Adipose tissue (tissue), 3 donors: Measurements from ENCODE around the gene EFHD1. TPM values are rescaled to one million over a fixed set of nuclear protein-coding genes. Genes with fewer than 3 reads are reported as not detected.

Experiments
- H3K27ac ChIP-seq: one replicate; pipeline ENCODE4 v1.5.1; 2013; ENCODE audit warnings: low read depth, low read length
- WGBS, 3 donors: extraction: QIAGEN DNeasy Blood & Tissue Kit; methylation state at CpG; one replicate each; pipeline ENCODE4 v1.1.7; 2013; 5-methylcytosine and 5-hydroxymethylcytosine counted together
- polyA plus RNA-seq, 3 donors: library from polyadenylated mRNA; stranded (reverse); fragments of 200-250 nt; gene quantifications; one replicate each; pipeline ENCODE4 v1.2.3, GENCODE V29; 2013
- donor health status: healthy with polysubstance abuse.
- donor health status: Bipolar disorder and iron deficiency.
- donor health status: healthy.

Gene EFHD1, protein sequence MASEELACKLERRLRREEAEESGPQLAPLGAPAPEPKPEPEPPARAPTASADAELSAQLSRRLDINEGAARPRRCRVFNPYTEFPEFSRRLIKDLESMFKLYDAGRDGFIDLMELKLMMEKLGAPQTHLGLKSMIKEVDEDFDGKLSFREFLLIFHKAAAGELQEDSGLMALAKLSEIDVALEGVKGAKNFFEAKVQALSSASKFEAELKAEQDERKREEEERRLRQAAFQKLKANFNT
- 10 to 100 TPM in 2 of 3 donors, 1 to 10 TPM in 1; 2.6 to 59.5 (median 18.9) TPM for polyA plus RNA-seq

DNA sequence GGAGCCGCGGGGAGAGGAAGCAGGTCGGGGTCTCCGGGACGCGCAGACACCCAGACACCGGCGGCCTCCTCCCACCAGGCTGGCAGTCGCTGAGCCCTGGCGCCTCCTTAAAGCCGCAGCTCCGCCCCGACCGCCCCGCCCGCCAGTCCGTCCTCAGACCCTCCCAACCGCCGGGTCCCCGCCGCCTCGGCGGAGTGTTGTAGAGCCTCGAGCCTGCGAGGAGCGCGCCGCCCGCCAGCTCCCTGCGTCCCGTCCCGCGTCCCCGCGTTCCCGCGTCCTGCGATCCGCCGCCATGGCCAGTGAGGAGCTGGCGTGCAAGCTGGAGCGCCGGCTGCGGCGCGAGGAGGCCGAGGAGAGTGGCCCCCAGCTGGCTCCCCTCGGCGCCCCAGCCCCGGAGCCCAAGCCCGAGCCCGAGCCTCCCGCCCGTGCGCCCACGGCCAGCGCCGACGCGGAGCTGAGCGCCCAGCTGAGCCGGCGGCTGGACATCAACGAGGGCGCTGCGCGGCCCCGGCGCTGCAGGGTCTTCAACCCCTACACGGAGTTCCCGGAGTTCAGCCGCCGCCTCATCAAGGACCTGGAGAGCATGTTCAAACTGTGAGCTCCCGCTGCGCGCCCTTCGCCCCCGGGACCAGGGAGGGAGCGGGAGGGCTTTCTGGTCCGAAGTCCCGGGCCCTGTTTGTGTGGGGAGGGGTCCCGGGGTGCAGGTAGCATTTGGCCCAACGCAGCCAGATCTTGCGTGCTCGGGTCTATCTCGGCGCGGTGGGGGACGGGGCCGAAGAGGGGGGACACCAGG, at the start of gene EFHD1:
Gene EFHD1 (plus strand): TSS at position 192 of the 793 bp plus-strand sequence. CDS start 101 bp downstream, at position 293.
- 1 to 3% (median 1%) methylated on average over 71 to 90 of the region's 90 CpGs for WGBS, 3 donors
- no peak within 1 kb of the TSS for H3K27ac ChIP-seq

DNA sequence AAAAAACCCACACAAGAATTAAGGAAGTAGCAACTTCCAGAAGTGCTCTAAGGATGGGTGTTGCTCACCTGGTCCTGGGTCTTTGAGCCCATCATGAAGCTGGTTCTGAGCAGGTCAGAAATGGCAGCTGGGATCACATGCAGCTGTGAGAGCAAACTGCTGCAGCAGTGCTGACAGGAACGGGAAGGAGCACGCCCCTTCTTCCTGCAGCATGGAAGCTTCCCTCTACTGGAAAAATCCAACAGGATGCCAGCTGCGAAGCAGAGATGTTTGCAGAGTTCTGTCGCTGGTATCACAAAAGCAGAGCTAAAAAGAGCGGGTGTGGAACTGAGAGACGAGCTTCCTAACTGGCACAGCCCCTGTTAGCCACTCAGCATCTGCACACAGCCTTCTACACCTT, 49.2 kb upstream of the EFHD1 start:
- 83 to 97% (median 92%) methylated on average over 6 of the region's 6 CpGs for WGBS, 3 donors

DNA sequence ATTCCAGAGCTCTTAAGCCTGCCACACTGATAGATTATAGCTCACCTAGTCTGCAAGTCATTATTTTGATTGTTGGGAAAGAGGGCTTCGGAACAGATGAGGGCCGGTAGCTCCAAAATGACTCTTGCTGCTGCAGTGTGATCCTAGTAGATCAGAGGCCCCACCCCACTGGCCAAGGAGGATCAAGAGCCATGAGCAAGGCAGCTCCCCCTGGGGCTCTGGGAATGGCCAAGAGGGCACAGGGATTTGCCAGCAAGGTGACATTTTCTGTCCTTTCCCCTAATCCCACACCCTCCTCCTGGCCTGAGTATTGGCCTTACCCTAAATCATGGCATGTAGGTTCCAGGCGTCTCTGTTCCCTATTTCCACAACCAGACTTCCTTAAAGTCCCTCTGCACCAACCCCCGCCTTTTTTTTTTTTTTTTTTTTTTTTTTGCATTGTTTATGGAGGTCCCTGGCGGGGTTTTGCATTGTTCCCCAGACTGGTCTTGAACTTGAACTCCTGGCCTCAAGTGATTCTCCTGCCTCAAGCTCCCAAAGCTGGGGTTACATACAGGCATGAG, 46.4 kb upstream of the EFHD1 start:
- WGBS, 3 donors = 67 to 85% (median 77%) methylated on average over 4 to 5 of the region's 5 CpGs
- no peak overlapping the region for H3K27ac ChIP-seq

More for the DNA sequence above, 49.2 kb upstream of the EFHD1 start:
- no peak overlapping the region for H3K27ac ChIP-seq

DNA sequence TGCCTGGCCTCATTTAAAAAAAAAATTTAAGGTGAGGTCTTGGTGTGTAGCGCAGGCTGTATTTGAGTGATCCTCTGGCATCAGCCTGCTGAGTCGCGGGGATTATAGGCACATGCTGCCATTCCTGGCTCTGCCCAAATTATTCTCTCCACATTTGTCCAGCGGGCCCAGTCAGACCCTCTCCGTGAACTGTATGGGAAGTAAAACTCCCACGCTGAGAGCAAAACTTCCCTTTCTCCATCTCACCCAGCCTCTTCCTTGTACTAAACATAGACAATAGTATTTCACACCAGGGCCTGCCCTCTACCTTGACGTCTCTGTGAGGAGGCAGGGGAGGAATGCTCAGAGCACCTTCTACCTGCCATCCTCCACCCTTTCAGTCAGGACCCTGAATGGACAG, 45.9 kb upstream of the EFHD1 start:
- no peak overlapping the region for H3K27ac ChIP-seq
- 67 to 88% (median 69%) methylated on average over 7 of the region's 7 CpGs for WGBS, 3 donors

DNA sequence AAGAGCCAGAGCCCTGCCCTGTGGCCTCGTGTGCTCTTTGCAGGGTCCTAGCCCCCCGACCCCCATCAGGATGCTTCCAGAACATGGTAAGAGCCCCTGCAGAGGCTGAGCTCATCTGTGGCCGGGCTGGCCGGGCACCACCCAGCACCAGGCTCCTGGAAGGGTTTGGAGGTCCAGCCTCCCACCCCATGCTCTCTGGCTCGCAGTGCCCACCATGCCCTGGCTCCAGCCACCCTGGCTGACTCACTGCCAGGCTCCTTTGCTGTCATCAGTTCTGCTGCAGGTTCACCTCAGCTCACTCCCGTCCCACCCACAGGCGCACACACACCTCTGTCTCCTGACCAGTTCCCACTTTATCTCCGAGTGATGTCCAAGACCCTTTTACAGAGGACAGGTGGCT, 45.4 kb upstream of the EFHD1 start:
- WGBS, 3 donors = 89 to 94% (median 91%) methylated on average over 8 of the region's 8 CpGs
- no peak overlapping the region for H3K27ac ChIP-seq

DNA sequence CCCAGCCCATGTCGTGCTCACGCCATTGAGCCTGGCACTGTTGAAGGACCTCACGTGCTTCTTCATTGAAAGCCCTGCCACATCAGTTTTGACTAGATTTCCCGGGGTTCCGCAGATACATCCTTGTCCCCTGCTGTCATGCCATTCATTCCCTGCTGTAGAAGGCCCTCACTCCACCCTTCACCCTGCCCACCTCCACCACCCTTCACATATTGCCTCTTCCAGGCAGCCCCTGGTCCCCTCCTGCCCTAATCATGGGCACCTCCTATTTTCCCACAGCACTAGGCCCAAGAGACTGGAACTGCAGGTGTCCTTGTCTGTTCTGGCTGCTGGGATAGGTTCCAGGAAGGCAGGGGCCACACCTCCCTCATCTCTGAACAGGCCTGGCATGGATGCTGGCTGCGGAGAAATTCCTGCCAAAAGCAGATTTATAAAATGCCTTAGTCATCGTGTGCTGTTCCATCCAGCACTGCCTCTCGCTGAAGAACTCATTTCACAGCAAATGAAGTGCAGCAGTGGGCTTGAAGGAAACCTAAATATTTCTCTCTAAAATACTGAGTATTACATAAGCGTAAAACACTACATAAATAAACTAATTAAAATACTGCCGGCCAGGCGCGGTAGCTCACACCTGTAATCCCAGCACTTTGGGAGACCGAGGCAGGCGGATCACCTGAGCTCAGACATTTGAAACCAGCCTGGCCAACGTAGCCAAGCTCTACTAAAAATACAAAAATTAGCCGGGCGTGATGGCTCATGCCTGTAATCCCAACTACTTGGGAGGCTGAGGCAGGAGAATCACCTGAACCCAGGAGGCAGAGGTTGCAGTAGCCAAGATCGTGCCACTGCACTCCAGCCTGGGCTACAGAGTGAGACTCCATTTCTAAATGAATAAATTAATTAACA, 44.5 kb upstream of the EFHD1 start:
- 76 to 82% (median 79%) methylated on average over 18 of the region's 18 CpGs for WGBS, 3 donors
- no peak overlapping the region for H3K27ac ChIP-seq

DNA sequence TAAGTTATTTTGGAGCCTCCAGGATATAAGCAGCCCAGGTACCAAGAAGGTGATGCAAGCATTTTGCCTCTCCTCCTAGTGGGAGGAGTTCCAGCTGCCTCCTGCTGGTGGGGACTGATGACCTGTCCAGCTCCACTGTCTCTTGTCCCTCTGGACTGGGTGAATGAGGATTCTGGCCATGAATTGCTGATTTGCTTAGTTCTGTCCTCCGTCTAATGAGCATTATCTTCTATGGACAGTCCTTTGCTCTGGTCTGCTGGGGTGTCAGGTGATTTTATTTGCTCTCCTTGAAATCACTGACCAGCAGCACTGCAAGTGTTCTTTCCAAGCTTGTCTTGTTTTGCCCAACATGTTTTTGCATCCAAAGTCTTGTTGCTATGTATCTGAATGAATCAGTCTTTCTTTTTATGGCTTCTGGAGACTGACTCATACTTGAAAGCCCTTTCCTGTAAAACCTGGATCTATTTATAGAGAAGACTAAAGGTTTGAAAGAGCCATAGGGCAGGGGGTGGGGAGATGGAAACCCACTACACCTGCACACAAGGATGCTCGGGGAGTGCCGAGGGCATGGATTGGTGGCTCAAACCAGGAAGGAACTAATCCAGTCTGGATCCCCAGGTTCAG, 40.5 kb upstream of the EFHD1 start:
- 84 to 87% (median 85%) methylated on average over 3 of the region's 3 CpGs for WGBS, 3 donors
- no peak overlapping the region for H3K27ac ChIP-seq

DNA sequence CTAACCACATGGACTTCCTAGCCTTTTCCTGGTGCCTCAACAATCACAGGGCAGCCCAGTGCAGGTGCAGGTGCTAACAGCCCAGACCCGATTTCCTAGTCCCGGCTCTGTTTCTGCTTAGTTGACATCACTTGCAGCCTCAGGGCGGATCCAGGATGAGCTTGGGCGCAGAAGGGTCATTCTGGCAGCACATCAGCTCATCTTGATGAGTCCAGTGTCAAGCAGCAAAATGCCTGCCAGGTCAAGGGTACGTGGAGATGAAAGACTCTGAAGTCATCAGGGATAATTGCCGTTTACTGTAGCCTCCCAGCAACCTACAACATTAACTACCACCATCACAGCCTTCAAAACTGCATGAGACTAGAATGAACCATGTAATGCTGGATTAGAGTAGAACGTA, 39.4 kb upstream of the EFHD1 start:
- 76 to 88% (median 87%) methylated on average over 7 of the region's 7 CpGs for WGBS, 3 donors
- H3K27ac ChIP-seq = no peak overlapping the region

DNA sequence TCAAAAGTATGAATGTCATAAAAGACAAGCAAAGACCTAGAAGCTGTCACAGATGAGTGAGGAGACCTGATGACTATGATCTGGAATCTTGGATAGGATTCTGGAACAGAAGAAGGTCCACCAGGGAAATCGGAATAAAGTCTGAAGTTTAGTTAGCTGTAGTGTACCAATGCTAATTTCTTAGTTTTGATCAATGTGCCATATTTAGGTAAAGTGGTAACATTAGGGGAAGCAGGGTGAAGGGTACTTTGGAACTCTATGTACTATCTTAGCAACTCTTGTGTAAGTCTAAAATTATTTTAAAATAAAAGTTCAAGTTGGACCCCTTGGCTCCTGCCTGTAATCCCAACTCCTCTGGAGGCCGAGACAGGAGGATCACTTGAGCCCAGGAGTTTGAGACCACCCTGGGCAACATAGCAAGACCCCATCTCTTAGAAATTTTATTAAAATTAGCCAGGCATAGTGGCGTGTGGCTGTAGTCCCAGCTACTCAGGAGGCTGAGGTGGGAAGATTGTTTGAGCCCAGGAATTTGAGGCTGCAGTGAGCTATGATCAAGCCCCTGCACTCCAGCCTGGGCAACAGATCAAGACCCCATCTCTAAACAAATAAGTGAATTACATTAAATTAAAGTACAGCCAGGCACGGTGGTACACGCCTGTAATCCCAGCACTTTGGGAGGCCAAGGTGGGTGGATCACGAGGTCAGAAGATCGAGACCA, 35.9 kb upstream of the EFHD1 start:
- WGBS, 3 donors = 81 to 95% (median 91%) methylated on average over 7 of the region's 7 CpGs
- H3K27ac ChIP-seq = no peak overlapping the region

DNA sequence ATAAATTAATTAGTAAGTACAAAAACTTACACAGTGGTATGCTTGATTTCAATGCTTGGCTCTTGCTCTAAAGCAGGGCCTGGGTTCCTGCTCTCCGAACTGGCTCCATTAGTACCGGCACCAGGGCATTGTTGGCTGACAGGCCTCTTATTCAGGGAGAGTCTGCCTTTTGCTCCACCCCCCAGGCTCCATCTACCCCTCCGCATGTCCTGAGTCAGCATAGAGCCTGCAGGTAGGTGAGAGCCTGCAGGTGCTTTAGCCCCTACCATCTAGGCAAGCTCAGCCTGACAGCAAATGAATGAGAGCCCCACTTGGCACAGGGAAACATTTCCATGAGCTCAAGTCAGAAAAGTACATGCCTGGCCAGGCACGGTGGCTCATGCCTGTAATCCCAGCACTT, 35.1 kb upstream of the EFHD1 start:
- H3K27ac ChIP-seq = no peak overlapping the region

DNA sequence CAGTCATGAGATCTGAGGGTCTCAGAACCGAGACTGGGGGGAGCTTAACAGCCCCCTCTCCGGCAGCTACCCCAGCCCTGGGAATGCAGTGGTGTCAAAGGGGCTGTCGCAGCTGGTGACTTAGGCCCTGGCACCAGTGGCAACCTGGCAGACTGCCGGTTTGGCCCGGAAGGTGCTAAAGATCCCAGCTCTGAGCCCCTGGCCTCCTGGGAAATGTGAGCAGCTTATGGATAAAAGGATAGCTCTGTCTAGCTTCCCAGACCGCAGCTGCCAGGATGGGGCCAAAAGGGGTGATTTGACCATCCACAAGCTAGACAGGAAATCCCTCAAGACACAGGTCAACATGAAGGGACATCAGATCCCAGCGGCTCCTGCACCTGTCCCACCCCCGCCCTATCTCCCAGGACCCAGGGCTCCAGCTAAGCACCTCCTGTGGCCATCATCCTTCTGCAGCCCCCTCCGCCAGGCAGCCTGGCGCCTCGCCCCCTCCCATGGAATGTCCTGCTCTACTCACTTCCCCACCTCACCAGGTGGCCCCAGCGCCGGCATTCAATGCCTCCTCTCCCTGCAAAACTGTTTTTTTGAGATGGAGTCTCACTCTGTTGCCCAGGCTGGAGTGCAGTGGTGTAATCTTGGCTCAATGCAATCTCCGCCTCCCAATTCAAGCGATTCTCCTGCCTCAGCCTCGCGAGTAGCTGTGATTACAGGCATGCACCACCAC, 33.2 kb upstream of the EFHD1 start:
- WGBS, 3 donors = 81 to 86% (median 83%) methylated on average over 17 of the region's 17 CpGs
- H3K27ac ChIP-seq = no peak overlapping the region

More for the DNA sequence above, 35.1 kb upstream of the EFHD1 start:
- WGBS, 3 donors = 88 to 97% (median 91%) methylated on average over 4 of the region's 4 CpGs

DNA sequence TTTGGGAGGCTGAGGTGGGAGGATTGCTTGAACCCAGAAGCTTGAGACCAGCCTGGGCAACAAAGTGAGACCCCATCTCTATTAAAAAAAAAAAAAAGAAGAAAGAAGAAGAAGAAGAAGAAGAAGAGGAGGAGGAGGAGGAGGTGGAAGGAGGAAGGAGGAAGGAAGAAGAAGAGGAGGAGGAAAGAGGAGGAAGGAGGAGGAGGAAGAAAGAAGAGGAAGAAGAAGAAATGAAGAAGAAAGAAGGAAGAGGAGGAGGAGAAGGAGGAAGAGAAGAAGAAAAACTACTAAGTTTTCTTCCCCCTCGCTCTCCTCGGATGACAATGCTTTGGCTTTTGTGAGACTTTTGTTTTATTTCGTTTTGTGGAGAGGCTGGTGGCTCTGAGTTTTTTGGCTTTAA, 30.1 kb upstream of the EFHD1 start:
- 46 to 75% (median 62%) methylated on average over 3 of the region's 3 CpGs for WGBS, 3 donors
- H3K27ac ChIP-seq = no peak overlapping the region

DNA sequence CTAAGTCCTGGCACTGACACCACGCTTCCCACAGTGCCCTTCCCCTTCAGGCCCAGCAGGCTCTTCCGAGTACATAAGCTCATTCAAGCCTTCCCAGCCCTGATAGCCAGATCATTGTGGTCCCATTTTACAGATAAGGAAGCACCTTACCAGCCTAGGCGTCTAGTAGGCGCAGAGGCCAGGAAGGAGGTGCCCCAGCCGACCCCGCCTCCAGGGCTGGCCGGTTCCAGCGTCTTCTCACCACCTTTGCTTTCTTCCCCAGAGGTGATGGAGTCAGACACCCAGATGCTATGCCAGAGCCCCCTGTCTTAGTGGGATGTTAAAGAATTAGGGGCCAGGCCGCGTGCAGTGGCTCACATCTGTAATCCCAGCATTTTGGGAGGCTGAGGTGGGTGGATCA, 28.9 kb upstream of the EFHD1 start:
- H3K27ac ChIP-seq = no peak overlapping the region
- 87 to 96% (median 92%) methylated on average over 10 of the region's 10 CpGs for WGBS, 3 donors

DNA sequence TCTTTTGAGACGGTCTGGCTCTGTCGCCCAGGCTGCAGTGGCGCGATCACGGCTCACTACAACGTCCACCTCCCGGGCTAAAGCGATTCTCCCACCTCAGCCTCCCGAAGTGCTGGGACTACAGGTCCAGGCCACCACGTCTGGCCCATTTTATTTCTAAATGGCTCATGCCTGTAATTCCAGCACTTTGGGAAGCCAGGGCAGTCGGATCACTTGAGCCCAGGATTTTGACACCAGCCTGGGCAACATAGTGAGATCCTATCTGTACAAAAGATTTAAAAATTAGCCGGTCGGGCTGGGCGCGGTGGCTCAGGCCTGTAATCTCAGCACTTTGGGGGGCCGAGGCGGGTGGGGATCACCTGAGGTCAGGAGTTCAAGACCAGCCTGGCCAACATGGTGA, 26.4 kb upstream of the EFHD1 start:
- no peak overlapping the region for H3K27ac ChIP-seq
- WGBS, 3 donors = 89 to 92% (median 89%) methylated on average over 17 of the region's 17 CpGs

DNA sequence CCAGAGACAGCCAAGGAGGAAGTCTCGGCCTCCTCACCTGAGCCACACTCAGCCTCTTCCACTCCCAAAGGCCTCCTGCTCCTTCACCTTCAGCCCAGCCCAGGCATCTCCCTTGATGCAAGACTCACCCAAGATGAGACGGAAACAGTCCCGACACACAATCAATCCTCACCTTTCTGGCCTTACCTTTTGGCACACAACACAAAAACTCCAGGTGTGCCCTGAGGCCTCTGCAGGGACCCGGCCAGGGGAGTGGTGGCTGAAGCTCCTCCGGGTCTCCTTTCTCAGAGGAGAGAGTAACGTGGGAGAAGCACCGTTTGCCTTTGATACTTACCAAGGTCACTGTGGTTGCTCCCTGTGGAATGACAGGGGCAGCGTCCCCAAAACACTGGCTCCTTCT, 23.8 kb upstream of the EFHD1 start:
- 62 to 86% (median 83%) methylated on average over 8 of the region's 8 CpGs for WGBS, 3 donors
- no peak overlapping the region for H3K27ac ChIP-seq

DNA sequence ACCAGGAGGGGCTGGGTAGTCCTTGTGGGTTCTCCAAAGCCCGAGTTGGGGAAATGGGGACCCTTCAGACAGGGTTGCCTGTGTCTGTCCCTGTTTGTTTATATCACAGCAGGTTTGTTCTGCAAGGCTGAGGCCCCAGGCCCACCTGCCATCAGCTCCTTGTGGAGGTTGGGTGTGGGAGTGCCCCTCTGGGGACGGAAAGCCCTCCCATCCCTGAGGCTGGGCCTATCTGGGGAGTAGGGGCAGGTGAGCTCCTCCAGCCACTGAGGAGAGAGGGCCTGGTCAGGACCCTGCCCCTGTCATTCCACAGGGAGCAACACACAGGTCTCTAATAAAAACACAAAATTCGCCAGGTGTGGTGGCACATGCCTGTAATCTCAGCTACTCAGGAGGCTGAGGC, 23.3 kb upstream of the EFHD1 start:
- 79 to 90% (median 90%) methylated on average over 3 of the region's 3 CpGs for WGBS, 3 donors
- H3K27ac ChIP-seq = no peak overlapping the region

DNA sequence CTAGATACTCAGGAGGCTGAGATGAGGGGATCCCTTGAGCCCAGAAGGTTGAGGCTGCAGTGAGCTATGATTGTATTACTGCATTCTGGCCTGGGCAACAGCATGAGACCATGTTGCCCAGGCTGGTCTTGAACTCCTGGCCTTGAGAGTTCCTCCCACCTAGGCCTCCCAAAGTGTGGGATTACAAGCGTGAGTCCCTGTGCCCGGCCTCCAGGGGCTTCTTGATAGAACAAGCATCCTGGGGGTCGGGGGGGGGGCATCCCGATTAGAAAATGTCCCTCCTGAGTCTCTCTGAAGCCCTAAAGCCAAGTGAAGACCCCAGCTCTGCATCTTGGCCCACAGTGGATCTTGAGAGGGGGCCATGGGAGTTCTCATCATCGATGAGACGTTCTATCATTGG, 22.3 kb upstream of the EFHD1 start:
- WGBS, 3 donors = 75 to 81% (median 78%) methylated on average over 6 of the region's 6 CpGs
- H3K27ac ChIP-seq = no peak overlapping the region
